Caco-2 (cell line): Measurements from ENCODE around the gene SPCS3. TPM values are rescaled to one million over a fixed set of nuclear protein-coding genes. Genes with fewer than 3 reads are reported as not detected.

ENCODE experiments used
- BruUV-seq: library from RNA; stranded (reverse); fragments of 400-500 nt; replicated peaks from 2 replicates; lab custom pipeline; 2021; lab: Mats Ljungman, UMichigan
- CTCF ChIA-PET: fragments of 300-600 bp; sonication (Branson Sonifier 250); formaldehyde crosslinking; loops from one replicate; lab custom pipeline; 2022; ENCODE audit warnings: antibody characterized with exemption; lab: Charles Lee
- POLR2A ChIA-PET: fragments of 300-600 bp; sonication (Branson Sonifier 250); formaldehyde crosslinking; loops from one replicate; lab custom pipeline; 2022; ENCODE audit warnings: antibody characterized with exemption; lab: Charles Lee
- DNase-seq, 2 experiments: peaks; one replicate each; pipeline versions ENCODE4 v3.0.0 to v3.0.0-alpha.2; 2020 to 2022
- H3K27me3 ChIP-seq: replicated peaks from 2 replicates; pipeline ENCODE4 v1.6.0; 2011; ENCODE audit warnings: low read length; ENCODE audit not compliant: control insufficient read depth, insufficient read depth
- H3K36me3 ChIP-seq: 2 replicates; pipeline ENCODE4 v1.5.1; 2011; ENCODE audit warnings: low read length; ENCODE audit not compliant: control insufficient read depth, insufficient read depth
- H3K4me1 ChIP-seq: fragments of 250-450 bp; sonication (Bioruptor Pico); 2 replicates; pipeline ENCODE4 v1.5.1; 2020; ENCODE audit warnings: mild to moderate bottlenecking
- H3K4me3 ChIP-seq: 2 replicates; pipeline ENCODE4 v1.5.1; 2011; ENCODE audit warnings: low read depth, mild to moderate bottlenecking, control low read depth, low read length
- H3K9me3 ChIP-seq: fragments of 250-450 bp; sonication (Bioruptor Pico); 2 replicates; pipeline ENCODE4 v1.5.1; 2020; ENCODE audit warnings: mild to moderate bottlenecking, moderate library complexity
- H3K27ac Mint-ChIP-seq: one replicate; pipeline ENCODE4 v1.8.0; 2022; ENCODE audit warnings: mixed read lengths; ENCODE audit not compliant: unreplicated experiment
- H3K27me3 Mint-ChIP-seq: one replicate; pipeline ENCODE4 v1.8.0; 2022; ENCODE audit warnings: mixed read lengths; ENCODE audit not compliant: insufficient read depth, unreplicated experiment
- H3K36me3 Mint-ChIP-seq: one replicate; pipeline ENCODE4 v1.8.0; 2022; ENCODE audit warnings: mild to moderate bottlenecking, mixed read lengths; ENCODE audit not compliant: insufficient read depth, unreplicated experiment
- H3K4me1 Mint-ChIP-seq: one replicate; pipeline ENCODE4 v1.8.0; 2022; ENCODE audit warnings: low read depth, mixed read lengths; ENCODE audit not compliant: unreplicated experiment
- H3K4me3 Mint-ChIP-seq: one replicate; pipeline ENCODE4 v1.8.0; 2022; ENCODE audit warnings: mild to moderate bottlenecking, moderate library complexity, mixed read lengths; ENCODE audit not compliant: unreplicated experiment
- H3K9me3 Mint-ChIP-seq: one replicate; pipeline ENCODE4 v1.8.0; 2022; ENCODE audit warnings: mixed read lengths; ENCODE audit not compliant: unreplicated experiment
- intact Hi-C: fragments of 100-400 bp; cut with micrococcal nuclease; formaldehyde crosslinking; loops from one replicate; pipeline ENCODE4 v1.10.0; 2022; ENCODE audit not compliant: unreplicated experiment
- total RNA-seq: library from RNA; stranded (reverse); gene quantifications from 2 replicates; pipeline ENCODE4 v1.2.3, GENCODE V29; 2022
- TF ChIP-seq, protein P1 (sequence below), 2 experiments: fragments of 200-600 bp in 1 of 2; IDR thresholded peaks; 1 replicate in 1 of 2; 2 replicates in 1 of 2; pipeline versions ENCODE4 v1.5.1 to v1.8.0; 2011 to 2022; ENCODE audit warnings: antibody characterized with exemption in 1 of 2, control low read depth in 1 of 2, inconsistent platforms in 1 of 2, low read depth in 1 of 2, low read length in 1 of 2, mild to moderate bottlenecking in 1 of 2, moderate library complexity in 1 of 2; ENCODE audit not compliant: insufficient read depth in 1 of 2, severe bottlenecking in 1 of 2, unreplicated experiment in 1 of 2

SPCS3 gene
- total RNA-seq, 1 experiment from 2014 or later = 56.2 TPM

DNA sequence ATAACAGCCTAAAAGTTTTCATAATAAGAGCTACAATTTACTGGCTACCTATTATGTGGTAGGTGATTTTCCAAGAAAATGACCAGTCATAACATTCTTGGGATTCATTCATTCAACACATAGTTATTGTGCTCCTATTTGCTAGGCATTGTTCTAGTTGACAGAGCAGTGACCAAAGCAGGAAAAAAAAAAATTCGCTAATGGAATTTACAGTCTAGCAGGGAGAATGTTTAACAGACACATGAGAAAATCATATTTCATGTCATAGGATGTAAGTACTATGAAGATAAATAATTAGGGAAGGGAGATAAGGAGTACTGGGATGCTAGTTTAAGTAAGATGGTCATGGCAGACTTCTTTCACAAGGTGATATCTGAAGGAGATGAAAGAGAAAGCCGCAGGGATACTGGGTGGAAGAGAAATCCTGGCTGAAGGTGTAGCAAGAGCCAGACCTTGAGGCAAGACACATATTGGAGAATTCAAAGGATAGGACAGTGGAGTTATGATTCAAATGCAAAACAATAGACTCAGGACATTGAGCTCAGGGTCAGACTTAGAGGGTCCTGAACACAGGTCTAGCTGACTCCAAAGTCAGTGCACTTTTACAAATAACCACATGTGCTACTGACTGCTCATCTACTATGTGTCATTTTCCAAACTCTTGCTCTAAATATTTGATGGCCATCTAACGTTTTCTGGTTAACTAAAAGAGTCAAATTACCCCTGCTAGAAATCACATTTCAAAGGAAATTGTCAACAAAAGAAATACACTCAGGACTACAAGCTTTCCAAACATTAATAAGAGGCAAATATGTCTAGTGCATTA lies 20.4 kb downstream of the SPCS3 start:
- Histone ChIP-seq H3K4me1 (no peaks in the 10 kb centered on the region), H3K36me3 (no peaks in the 10 kb centered on the region), H3K4me3 (no peak overlapping the region), H3K27me3 (no peaks in the 10 kb centered on the region), H3K9me3 (no peaks in the 10 kb centered on the region)
- Mint-ChIP-seq H3K27ac (no peak overlapping the region), H3K27me3 (no peaks in the 10 kb centered on the region), H3K9me3 (peaks cover 8% of the 10 kb centered on the region), H3K36me3 (no peaks in the 10 kb centered on the region), H3K4me1 (peaks cover 6% of the 10 kb centered on the region), H3K4me3 (no peak overlapping the region)
- DNase-seq = no peak
- intact Hi-C loops = loop anchor here (2.0 to 5.0 kb wide), 2 partner anchors 63 to 779 kb away; no protein-coding TSS in a partner anchor
- POLR2A ChIA-PET = no interaction called here
- CTCF ChIA-PET = interaction anchor here (0.6 to 1.2 kb wide), 7 partner anchors 63 to 305 kb away, joined by 3 to 11 read pairs (median 4); partner anchors contain the start of gene WDR17
- BruUV-seq = no TSS peak
- TF ChIP-seq, protein P1, sequence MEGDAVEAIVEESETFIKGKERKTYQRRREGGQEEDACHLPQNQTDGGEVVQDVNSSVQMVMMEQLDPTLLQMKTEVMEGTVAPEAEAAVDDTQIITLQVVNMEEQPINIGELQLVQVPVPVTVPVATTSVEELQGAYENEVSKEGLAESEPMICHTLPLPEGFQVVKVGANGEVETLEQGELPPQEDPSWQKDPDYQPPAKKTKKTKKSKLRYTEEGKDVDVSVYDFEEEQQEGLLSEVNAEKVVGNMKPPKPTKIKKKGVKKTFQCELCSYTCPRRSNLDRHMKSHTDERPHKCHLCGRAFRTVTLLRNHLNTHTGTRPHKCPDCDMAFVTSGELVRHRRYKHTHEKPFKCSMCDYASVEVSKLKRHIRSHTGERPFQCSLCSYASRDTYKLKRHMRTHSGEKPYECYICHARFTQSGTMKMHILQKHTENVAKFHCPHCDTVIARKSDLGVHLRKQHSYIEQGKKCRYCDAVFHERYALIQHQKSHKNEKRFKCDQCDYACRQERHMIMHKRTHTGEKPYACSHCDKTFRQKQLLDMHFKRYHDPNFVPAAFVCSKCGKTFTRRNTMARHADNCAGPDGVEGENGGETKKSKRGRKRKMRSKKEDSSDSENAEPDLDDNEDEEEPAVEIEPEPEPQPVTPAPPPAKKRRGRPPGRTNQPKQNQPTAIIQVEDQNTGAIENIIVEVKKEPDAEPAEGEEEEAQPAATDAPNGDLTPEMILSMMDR (IDR thresholded peaks at IDR 0.05; ENCODE audit: insufficient read depth in 1 of 2, low read depth in 1 of 2, low read length in 1 of 2, severe bottlenecking in 1 of 2, unreplicated experiment in 1 of 2) = no peak

DNA sequence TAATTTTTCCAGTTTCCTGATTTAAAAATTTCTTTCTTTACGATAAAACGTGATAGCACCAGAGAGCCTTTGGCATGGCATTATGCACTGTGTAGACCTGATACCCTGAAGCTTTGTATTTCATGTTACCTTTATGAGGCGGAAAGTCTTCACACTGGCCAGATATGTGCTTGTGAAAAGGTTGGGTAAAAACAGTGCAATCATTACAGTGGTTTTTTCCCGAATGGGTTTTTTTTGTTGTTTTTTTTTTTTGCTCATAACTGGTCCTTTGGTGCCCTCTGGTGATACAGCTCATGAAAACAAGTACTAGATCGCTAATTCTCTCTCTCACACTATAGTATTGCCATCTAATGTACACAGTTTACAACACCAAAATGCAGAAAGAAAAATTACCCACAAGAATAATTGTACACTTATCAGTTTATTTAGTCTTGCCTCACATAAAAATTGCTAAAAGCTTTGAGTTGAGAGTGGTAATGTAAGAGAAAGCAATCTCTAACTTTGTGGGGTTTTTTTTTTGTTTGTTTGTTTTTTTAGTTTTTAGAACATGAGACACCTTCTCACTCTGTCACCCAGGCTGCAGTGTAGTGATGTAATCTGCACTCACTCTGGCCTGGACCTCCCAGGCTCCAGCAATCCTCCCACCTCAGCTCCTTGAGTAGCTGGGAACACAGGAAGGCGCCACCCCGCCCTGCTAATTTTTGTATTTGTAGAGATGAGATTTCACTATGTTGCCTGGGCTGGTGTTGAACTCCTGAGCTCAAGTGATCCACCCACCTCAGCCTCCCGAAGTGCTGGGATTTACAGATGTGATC lies 21.3 kb downstream of the SPCS3 start:
- H3K36me3 ChIP-seq = no peaks in the 10 kb centered on the region
- CTCF ChIA-PET = interaction anchor here (0.6 to 1.2 kb wide), 11 partner anchors 33 to 394 kb away, joined by 3 to 11 read pairs (median 4); partner anchors contain the start of gene WDR17
- Mint-ChIP-seq H3K4me1 (peaks cover 6% of the 10 kb centered on the region), H3K9me3 (peaks cover 8% of the 10 kb centered on the region), H3K27me3 (no peaks in the 10 kb centered on the region), H3K27ac (no peak overlapping the region), H3K4me3 (no peak overlapping the region), H3K36me3 (no peaks in the 10 kb centered on the region)
- POLR2A ChIA-PET = no interaction called here
- H3K9me3 ChIP-seq = no peaks in the 10 kb centered on the region
- intact Hi-C loops = loop anchor here (1.0 to 5.0 kb wide), 4 partner anchors 64 to 780 kb away; no protein-coding TSS in a partner anchor
- H3K4me1 ChIP-seq = no peaks in the 10 kb centered on the region
- no peaks in the 10 kb centered on the region for H3K27me3 ChIP-seq
- BruUV-seq = no TSS peak
- no peak overlapping the region for H3K4me3 ChIP-seq
- TF ChIP-seq, protein P1 (IDR thresholded peaks at IDR 0.05; ENCODE audit: insufficient read depth in 1 of 2, low read depth in 1 of 2, low read length in 1 of 2, severe bottlenecking in 1 of 2, unreplicated experiment in 1 of 2) = peak; percentile 41 to 58
- peak in 1 of 2 experiments; percentile 34 for DNase-seq

DNA sequence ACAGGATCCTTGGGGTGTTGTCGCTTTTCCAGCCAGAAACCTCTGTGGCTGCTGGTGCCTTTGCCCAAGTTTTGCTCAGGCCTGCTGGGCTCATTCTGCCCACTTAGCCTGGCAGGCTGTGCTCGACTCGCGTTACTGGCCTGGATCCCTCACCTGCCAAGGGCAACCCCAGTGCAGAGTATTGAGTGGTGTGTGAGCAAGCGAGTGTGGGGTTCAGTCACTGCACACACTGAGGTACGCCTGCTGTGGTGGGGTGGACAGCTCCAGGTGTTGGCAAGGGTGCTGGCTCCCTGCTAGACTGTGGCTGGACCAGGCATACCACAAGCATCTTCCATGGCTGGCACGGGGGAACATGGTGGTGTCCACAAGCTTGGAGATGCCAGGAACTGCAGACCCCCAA lies 22.6 kb downstream of the SPCS3 start:
- no peak overlapping the region for H3K4me3 Mint-ChIP-seq
- H3K4me1 Mint-ChIP-seq = peaks cover 6% of the 10 kb centered on the region
- BruUV-seq = no TSS peak
- no peaks in the 10 kb centered on the region for H3K9me3 ChIP-seq
- no peak for DNase-seq
- H3K27me3 Mint-ChIP-seq = no peaks in the 10 kb centered on the region
- H3K4me3 ChIP-seq = no peak overlapping the region
- TF ChIP-seq, protein P1 (IDR thresholded peaks at IDR 0.05; ENCODE audit: insufficient read depth in 1 of 2, low read depth in 1 of 2, low read length in 1 of 2, severe bottlenecking in 1 of 2, unreplicated experiment in 1 of 2) = no peak
- H3K27me3 ChIP-seq = no peaks in the 10 kb centered on the region
- ChIA-PET CTCF (no interaction called here), POLR2A (no interaction called here)
- intact Hi-C loops = loop anchor here (5.0 kb wide), 1 partner anchor 65 kb away; no protein-coding TSS in a partner anchor
- no peaks in the 10 kb centered on the region for H3K36me3 Mint-ChIP-seq
- no peak overlapping the region for H3K27ac Mint-ChIP-seq
- H3K4me1 ChIP-seq = no peaks in the 10 kb centered on the region
- peaks cover 8% of the 10 kb centered on the region for H3K9me3 Mint-ChIP-seq
- no peaks in the 10 kb centered on the region for H3K36me3 ChIP-seq
